PFSK-1 (cell line): ENCODE results near the gene LRRC41.

Experiments
- POLR2AphosphoS5 ChIP-seq: IDR thresholded peaks from 2 replicates; pipeline ENCODE4 v1.6.1; 2012; ENCODE audit warnings: low read depth, mild to moderate bottlenecking, control low read depth, low read length, moderate library complexity
- REST ChIP-seq, 2 experiments: IDR thresholded peaks; 2 replicates each; pipeline versions ENCODE4 v1.6.1 to v1.8.0; 2011 to 2012; ENCODE audit warnings: low read depth in 2 of 2, low read length in 2 of 2, control low read depth in 1 of 2, inconsistent platforms in 1 of 2, mild to moderate bottlenecking in 1 of 2, moderate library complexity in 1 of 2; ENCODE audit not compliant: insufficient read depth in 1 of 2
- SIN3A ChIP-seq: IDR thresholded peaks from 2 replicates; pipeline ENCODE4 v1.6.1; 2012; ENCODE audit warnings: mild to moderate bottlenecking, low read length, moderate library complexity, borderline replicate concordance; ENCODE audit not compliant: insufficient read depth
- TAF1 ChIP-seq: IDR thresholded peaks from 2 replicates; pipeline ENCODE4 v1.6.1; 2012; ENCODE audit warnings: low read length, control low read depth, borderline replicate concordance; ENCODE audit not compliant: insufficient read depth

- no peak for TF ChIP-seq TAF1
- no peak for TF ChIP-seq POLR2AphosphoS5
- TF ChIP-seq REST (IDR thresholded peaks at IDR 0.05; ENCODE audit: insufficient read depth in 1 of 2, low read depth in 2 of 2, low read length in 2 of 2), result no peak
- TF ChIP-seq SIN3A, result no peak
Observed at GRCh38 chr1:46281021-46281420, 22.4 kb downstream of the LRRC41 start.
